Measurements from ENCODE around the gene HERC3. TPM values are rescaled to one million over a fixed set of nuclear protein-coding genes. Genes with fewer than 3 reads are reported as not detected.

The HERC3 gene
- total and polyA plus RNA-seq, 4 donors: 6.2 to 48.0 (median 24.9) TPM

DNA sequence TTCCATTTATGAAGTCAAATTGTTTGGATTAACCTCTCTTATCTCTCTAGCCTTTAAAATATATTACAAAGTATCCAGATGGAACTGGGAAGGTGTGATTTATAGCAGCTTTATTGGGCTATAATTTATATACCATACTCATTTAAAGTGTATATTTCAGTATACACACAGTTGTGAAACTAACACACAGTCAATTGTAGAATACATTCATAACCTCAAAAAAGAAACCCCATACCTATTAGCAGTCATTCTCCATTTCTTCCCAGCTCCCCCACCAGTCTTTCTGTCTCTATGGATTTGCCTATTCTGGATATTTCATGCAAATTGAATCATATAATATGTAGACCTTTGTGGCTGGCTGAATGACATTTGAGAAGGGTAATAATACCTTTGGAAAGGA is 112.9 kb downstream of the HERC3 start:
- Histone ChIP-seq H3K4me1 (ENCODE audit: control insufficient read depth in 5 of 5, insufficient read depth in 5 of 5, low read length in 5 of 5) (peaks cover 0 to 19% (median 0%) of the 10 kb centered on the region in 5 donors), H3K27me3 (ENCODE audit: control insufficient read depth in 3 of 3, insufficient read depth in 3 of 3, low read length in 2 of 3) (no peaks in the 10 kb centered on the region), H3K4me3 (no peak overlapping the region), H3K9me3 (ENCODE audit: control insufficient read depth in 4 of 4, insufficient read depth in 3 of 4, low read length in 3 of 4) (no peaks in the 10 kb centered on the region), H3K27ac (ENCODE audit: low read depth in 1 of 2, low read length in 1 of 2) (no peak overlapping the region), H3K36me3 (ENCODE audit: control insufficient read depth in 4 of 4, insufficient read depth in 4 of 4, low read length in 4 of 4) (peaks cover 0 to 9% (median 6%) of the 10 kb centered on the region in 4 donors), H3K9ac (ENCODE audit: insufficient read depth in 1 of 2, low read length in 2 of 2) (no peak overlapping the region)
- TF ChIP-seq CTCF (IDR thresholded peaks at IDR 0.05; ENCODE audit: control extremely low read depth, extremely low read depth): no peak
- DNase-seq: no peak
- ATAC-seq (ENCODE audit: insufficient read depth, low FRiP score): no peak

DNA sequence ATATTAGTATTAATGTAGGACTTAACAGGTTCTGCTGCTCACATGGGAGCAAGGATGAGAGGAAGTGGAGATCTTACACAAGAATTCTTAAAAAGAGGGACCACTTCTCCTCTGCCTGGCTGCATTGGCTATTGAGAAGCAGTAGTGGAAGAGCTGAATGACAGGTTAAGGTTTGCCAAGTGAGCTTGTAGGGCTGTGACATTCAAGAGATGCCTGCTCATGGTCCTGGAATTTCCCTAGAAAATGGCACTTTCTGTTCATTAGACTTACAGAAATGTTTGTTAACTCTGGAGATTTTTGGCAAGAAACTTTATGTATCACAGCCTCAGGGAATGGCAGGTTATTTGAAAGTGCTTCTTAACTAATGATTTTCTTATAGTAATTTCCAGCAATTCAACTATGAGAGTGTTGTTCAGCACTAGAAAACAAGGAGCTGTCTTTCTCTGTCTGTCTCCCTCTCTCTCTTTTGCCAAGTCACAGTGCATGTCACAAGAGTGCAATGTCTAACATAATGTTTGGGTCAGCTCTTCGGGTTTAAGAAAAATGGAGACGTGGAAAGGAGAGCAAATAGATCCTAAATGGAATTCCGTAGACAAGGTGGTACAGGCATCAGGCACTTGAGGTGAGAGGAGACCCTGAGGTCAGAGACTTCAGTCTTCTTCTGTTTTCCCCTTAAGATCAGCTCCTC is 113.7 kb downstream of the HERC3 start:
- Histone ChIP-seq H3K9ac (ENCODE audit: insufficient read depth in 1 of 2, low read length in 2 of 2) (no peak overlapping the region), H3K4me1 (ENCODE audit: control insufficient read depth in 5 of 5, insufficient read depth in 5 of 5, low read length in 5 of 5) (peaks cover 0 to 19% (median 0%) of the 10 kb centered on the region in 5 donors), H3K36me3 (ENCODE audit: control insufficient read depth in 4 of 4, insufficient read depth in 4 of 4, low read length in 4 of 4) (peaks cover 0 to 11% (median 9%) of the 10 kb centered on the region in 4 donors), H3K27ac (ENCODE audit: low read depth in 1 of 2, low read length in 1 of 2) (no peak overlapping the region), H3K27me3 (ENCODE audit: control insufficient read depth in 3 of 3, insufficient read depth in 3 of 3, low read length in 2 of 3) (no peaks in the 10 kb centered on the region), H3K4me3 (no peak overlapping the region), H3K9me3 (ENCODE audit: control insufficient read depth in 4 of 4, insufficient read depth in 3 of 4, low read length in 3 of 4) (peaks cover 0 to 2% (median 0%) of the 10 kb centered on the region in 4 donors)
- 69 to 77% methylated on average over 3 of the region's 3 CpGs for WGBS, 2 donors
- ATAC-seq (ENCODE audit: insufficient read depth, low FRiP score) (no peak), DNase-seq (no peak)
- TF ChIP-seq CTCF (IDR thresholded peaks at IDR 0.05; ENCODE audit: control extremely low read depth, extremely low read depth): no peak

GRCh38 chr4:88706574-88706973 is 114.3 kb downstream of the HERC3 start:
- ATAC-seq (ENCODE audit: insufficient read depth, low FRiP score) (peak; percentile 66), DNase-seq (peak; percentile 51 to 88 (median 81))
- H3K9ac ChIP-seq (ENCODE audit: insufficient read depth in 1 of 2, low read length in 2 of 2): peak overlapping the region in 1 of 2 donors; percentile 57
- peaks cover 0 to 14% (median 11%) of the 10 kb centered on the region in 4 donors for H3K36me3 ChIP-seq (ENCODE audit: control insufficient read depth in 4 of 4, insufficient read depth in 4 of 4, low read length in 4 of 4)
- H3K9me3 ChIP-seq (ENCODE audit: control insufficient read depth in 4 of 4, insufficient read depth in 3 of 4, low read length in 3 of 4): peaks cover 0 to 2% (median 0%) of the 10 kb centered on the region in 4 donors
- no peak overlapping the region for H3K4me3 ChIP-seq
- WGBS, 2 donors: 49 to 74% methylated on average over 9 of the region's 9 CpGs
- no peaks in the 10 kb centered on the region for H3K27me3 ChIP-seq (ENCODE audit: control insufficient read depth in 3 of 3, insufficient read depth in 3 of 3, low read length in 2 of 3)
- peak overlapping the region in 1 of 2 donors; percentile 21 for H3K27ac ChIP-seq (ENCODE audit: low read depth in 1 of 2, low read length in 1 of 2)
- TF ChIP-seq CTCF (IDR thresholded peaks at IDR 0.05; ENCODE audit: control extremely low read depth, extremely low read depth): peak; percentile 21
- H3K4me1 ChIP-seq (ENCODE audit: control insufficient read depth in 5 of 5, insufficient read depth in 5 of 5, low read length in 5 of 5): peaks cover 0 to 19% (median 0%) of the 10 kb centered on the region in 5 donors
